Thoracic aorta (tissue), 2 donors: ENCODE measurements around the gene MED12L. TPM values are rescaled to one million over a fixed set of nuclear protein-coding genes. Genes with fewer than 3 reads are reported as not detected.

Experiments used
- ATAC-seq: fragments of 150-250 bp; one replicate; pipeline ENCODE4 v1.8.0; 2017; ENCODE audit warnings: low read depth; ENCODE audit not compliant: insufficient number of reproducible peaks, low FRiP score
- DNase-seq: peaks from one replicate; pipeline ENCODE4 v3.0.0-alpha.2; 2020; ENCODE audit warnings: low spot score
- H3K27ac ChIP-seq, 2 donors: fragments of 200-600 bp; sonication (generic); 1 replicate in 1 of 2; 2 replicates in 1 of 2; pipeline ENCODE4 v1.5.1; 2016; ENCODE audit warnings: mild to moderate bottlenecking in 2 of 2, moderate library complexity in 2 of 2
- H3K27me3 ChIP-seq: fragments of 200-600 bp; sonication (generic); replicated peaks from 2 replicates; pipeline ENCODE4 v1.6.0; 2016; ENCODE audit warnings: mild to moderate bottlenecking; ENCODE audit not compliant: insufficient read depth
- H3K36me3 ChIP-seq: fragments of 200-600 bp; sonication (generic); one replicate; pipeline ENCODE4 v1.5.1; 2016
- H3K4me1 ChIP-seq, 2 donors: fragments of 200-600 bp; sonication (generic); 1 replicate in 1 of 2; 2 replicates in 1 of 2; pipeline versions ENCODE4 v1.5.1 to v1.6.0; 2016; ENCODE audit warnings: low read depth in 2 of 2, mild to moderate bottlenecking in 1 of 2; ENCODE audit not compliant: control insufficient read depth in 1 of 2
- H3K4me3 ChIP-seq: fragments of 200-600 bp; sonication (generic); 2 replicates; pipeline ENCODE4 v1.5.1; 2016; ENCODE audit warnings: mild to moderate bottlenecking
- H3K9me3 ChIP-seq: fragments of 200-600 bp; sonication (generic); 2 replicates; pipeline ENCODE4 v1.5.1; 2016
- CTCF ChIP-seq: fragments of 200-600 bp; sonication (generic); IDR thresholded peaks from one replicate; pipeline ENCODE4 v1.5.1; 2019; ENCODE audit warnings: antibody characterized with exemption
- total RNA-seq, 2 donors: library from RNA; depleted of rRNA; stranded (reverse); fragments of >200 nt; gene quantifications; one replicate each; pipeline versions ENCODE4 v1.1.0 to v1.2.3, GENCODE V29; 2016

The MED12L gene
- total RNA-seq, 2 donors from 2014 or later, result 0.27 to 2.0 TPM

GRCh38 chr3:151307131-151307530 lies 221.7 kb downstream of the MED12L start:
- Histone ChIP-seq H3K4me1 (peaks cover 0 to 4% of the 10 kb centered on the region in 2 donors), H3K27me3 (no peaks in the 10 kb centered on the region), H3K36me3 (no peaks in the 10 kb centered on the region), H3K27ac (no peak overlapping the region), H3K9me3 (no peaks in the 10 kb centered on the region), H3K4me3 (no peak overlapping the region)
- DNase-seq (no peak), ATAC-seq (no peak)
- TF ChIP-seq CTCF, result no peak

GRCh38 chr3:151307583-151308488 lies 222.4 kb downstream of the MED12L start:
- no peaks in the 10 kb centered on the region for H3K36me3 ChIP-seq
- ATAC-seq (no peak), DNase-seq (no peak)
- H3K27ac ChIP-seq, result no peak overlapping the region
- peaks cover 0 to 4% of the 10 kb centered on the region in 2 donors for H3K4me1 ChIP-seq
- H3K27me3 ChIP-seq, result no peaks in the 10 kb centered on the region
- no peak overlapping the region for H3K4me3 ChIP-seq
- TF ChIP-seq CTCF, result no peak
- H3K9me3 ChIP-seq, result no peaks in the 10 kb centered on the region

- H3K27ac ChIP-seq, result no peak overlapping the region
- no peaks in the 10 kb centered on the region for H3K36me3 ChIP-seq
- ATAC-seq (no peak), DNase-seq (no peak)
- H3K9me3 ChIP-seq, result no peaks in the 10 kb centered on the region
- no peak overlapping the region for H3K4me3 ChIP-seq
- H3K4me1 ChIP-seq, result peaks cover 0 to 4% of the 10 kb centered on the region in 2 donors
- H3K27me3 ChIP-seq, result no peaks in the 10 kb centered on the region
- no peak for TF ChIP-seq CTCF
Observed at GRCh38 chr3:151309566-151309965, 224.1 kb downstream of the MED12L start.

- Histone ChIP-seq H3K27me3 (no peaks in the 10 kb centered on the region), H3K4me3 (no peak overlapping the region), H3K36me3 (no peaks in the 10 kb centered on the region), H3K4me1 (no peaks in the 10 kb centered on the region), H3K9me3 (no peaks in the 10 kb centered on the region), H3K27ac (no peak overlapping the region)
- DNase-seq (no peak), ATAC-seq (no peak)
- TF ChIP-seq CTCF, result no peak
Observed at GRCh38 chr3:151312972-151313371, 227.5 kb downstream of the MED12L start.

GRCh38 chr3:151314137-151314536 lies 228.7 kb downstream of the MED12L start:
- no peak for TF ChIP-seq CTCF
- no peak overlapping the region for H3K27ac ChIP-seq
- ATAC-seq (no peak), DNase-seq (no peak)
- no peaks in the 10 kb centered on the region for H3K4me1 ChIP-seq
- H3K4me3 ChIP-seq, result no peak overlapping the region
- H3K27me3 ChIP-seq, result no peaks in the 10 kb centered on the region
- no peaks in the 10 kb centered on the region for H3K36me3 ChIP-seq
- no peaks in the 10 kb centered on the region for H3K9me3 ChIP-seq
